Gastrocnemius medialis (tissue), 4 donors: ENCODE measurements around the gene BCL6B.

ENCODE experiments used
- CTCF ChIP-seq, 5 experiments: fragments of 450-650 bp in 3 of 5; fragments of 200-600 bp in 2 of 5; sonication (generic) in 2 of 5; IDR thresholded peaks in 4 of 5; conservative IDR thresholded peaks in 1 of 5; 1 replicate in 4 of 5; 2 replicates in 1 of 5; pipeline ENCODE4 v1.5.1; 2016 to 2019; ENCODE audit warnings: antibody characterized with exemption in 5 of 5, mild to moderate bottlenecking in 3 of 5, moderate library complexity in 3 of 5
- POLR2A ChIP-seq, 2 donors: fragments of 450-650 bp; IDR thresholded peaks; one replicate each; pipeline ENCODE4 v1.6.1; 2017; ENCODE audit warnings: antibody characterized with exemption in 2 of 2, mild to moderate bottlenecking in 2 of 2, moderate library complexity in 2 of 2

GRCh38 chr17:7070712-7071111 is 47.9 kb downstream of the BCL6B start:
- TF ChIP-seq CTCF (IDR thresholded peaks at IDR 0.05 in 4 of 5, conservative IDR thresholded peaks at IDR 0.05 in 1 of 5): no peak
- no peak for TF ChIP-seq POLR2A (IDR thresholded peaks at IDR 0.05)
